NCI-H187 (cell line): ENCODE results near the gene DGAT2.
A peak's percentile ranks its signal among the peaks of the same experiment; 100 is the strongest.
"Not testable (repeated sequence)": the region's sequence is repeated elsewhere in the genome, so short reads cannot be mapped to it uniquely, and the experiment has no call there.

ENCODE experiments used
- DNase-seq, 2 experiments: peaks; one replicate each; lab custom pipeline; 2025; lab: John Stamatoyannopoulos, UW

DGAT2 gene

DNA sequence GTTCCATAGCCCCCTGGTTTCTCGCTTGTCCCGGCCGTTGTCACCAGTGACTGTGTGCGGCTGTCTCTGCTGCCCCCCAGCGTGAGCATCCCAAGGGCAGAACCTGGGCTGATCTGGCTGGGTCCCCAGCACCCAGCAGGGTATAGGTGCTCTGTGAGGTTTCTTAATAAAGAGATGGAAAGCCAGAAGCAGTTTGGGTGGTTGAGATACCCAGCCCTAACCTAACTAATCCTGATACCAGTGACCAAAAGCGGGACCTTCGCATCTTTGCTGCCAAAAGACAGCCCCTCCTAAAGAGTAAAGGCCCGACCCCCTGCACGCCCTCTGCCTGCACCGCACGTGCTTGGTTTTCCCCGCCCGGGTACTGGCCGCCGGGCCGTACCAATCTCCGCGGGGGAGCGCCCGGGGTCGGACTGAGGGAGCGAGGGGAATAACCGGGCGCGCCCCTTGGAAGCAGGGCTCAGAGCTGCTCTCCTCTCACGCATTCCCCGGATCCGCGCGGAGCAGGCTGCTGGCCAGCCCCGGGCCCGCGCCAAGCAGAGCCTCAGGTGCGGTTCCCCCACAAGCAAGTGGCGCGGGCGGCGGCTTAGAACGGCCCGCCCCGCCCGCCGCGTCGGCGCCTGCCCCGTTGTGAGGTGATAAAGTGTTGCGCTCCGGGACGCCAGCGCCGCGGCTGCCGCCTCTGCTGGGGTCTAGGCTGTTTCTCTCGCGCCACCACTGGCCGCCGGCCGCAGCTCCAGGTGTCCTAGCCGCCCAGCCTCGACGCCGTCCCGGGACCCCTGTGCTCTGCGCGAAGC is at the start of gene DGAT2:
Gene DGAT2, plus strand, starts transcription at position 667 of the 797 bp plus-strand sequence. CDS start 214 bp downstream, outside the sequence.
- peak; percentile 67 to 77 for DNase-seq

GRCh38 chr11:75719340-75720239 is 49.0 kb upstream of the DGAT2 start:
- DNase-seq = no peak

GRCh38 chr11:75720639-75721038 is 47.9 kb upstream of the DGAT2 start:
- DNase-seq = no peak

- no peak for DNase-seq
Observed at GRCh38 chr11:75721852-75722668, 46.5 kb upstream of the DGAT2 start.

GRCh38 chr11:75722669-75723042 is 45.9 kb upstream of the DGAT2 start:
- no peak for DNase-seq

- DNase-seq = no peak
Observed at GRCh38 chr11:75725547-75726320, 42.8 kb upstream of the DGAT2 start.

DNA sequence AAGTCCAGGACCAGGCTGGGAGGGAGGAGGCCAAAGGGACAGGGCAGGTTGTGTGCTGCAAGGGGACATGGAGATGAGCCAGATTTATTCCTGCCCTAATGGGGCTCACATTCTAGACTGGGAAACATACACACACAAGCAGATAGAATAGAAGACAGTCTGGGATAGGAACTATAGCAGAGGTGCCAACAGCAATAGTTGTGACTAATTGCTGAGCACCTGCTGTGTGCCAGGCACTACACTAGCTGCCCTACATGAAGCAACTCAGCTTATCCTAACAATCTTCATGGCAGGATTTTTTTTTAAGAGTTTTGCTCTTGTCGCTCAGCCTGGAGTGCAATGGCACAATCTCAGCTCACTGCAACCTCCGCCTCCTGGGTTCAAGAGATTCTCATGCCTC is 39.6 kb upstream of the DGAT2 start:
- DNase-seq = no peak

- no peak for DNase-seq
Observed at GRCh38 chr11:75731095-75731494, 37.5 kb upstream of the DGAT2 start.

DNA sequence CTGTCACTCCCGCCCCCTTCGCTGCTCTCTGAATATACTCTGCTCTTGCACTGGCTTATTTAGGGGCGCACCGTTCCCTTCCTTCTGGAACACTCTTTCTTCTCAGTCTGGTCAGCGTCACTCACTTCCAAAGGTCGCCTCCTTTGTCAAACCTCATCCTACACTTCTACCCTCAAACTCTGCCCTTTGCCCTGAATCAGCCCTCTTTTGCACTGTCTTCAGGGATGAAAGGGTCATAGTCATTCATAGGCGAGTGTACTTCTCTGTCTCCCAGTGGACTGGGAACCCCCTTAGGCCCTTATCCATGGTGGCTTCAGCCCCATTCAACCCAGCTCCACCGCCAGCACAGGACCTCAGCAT is 35.5 kb upstream of the DGAT2 start:
- no peak for DNase-seq

DNA sequence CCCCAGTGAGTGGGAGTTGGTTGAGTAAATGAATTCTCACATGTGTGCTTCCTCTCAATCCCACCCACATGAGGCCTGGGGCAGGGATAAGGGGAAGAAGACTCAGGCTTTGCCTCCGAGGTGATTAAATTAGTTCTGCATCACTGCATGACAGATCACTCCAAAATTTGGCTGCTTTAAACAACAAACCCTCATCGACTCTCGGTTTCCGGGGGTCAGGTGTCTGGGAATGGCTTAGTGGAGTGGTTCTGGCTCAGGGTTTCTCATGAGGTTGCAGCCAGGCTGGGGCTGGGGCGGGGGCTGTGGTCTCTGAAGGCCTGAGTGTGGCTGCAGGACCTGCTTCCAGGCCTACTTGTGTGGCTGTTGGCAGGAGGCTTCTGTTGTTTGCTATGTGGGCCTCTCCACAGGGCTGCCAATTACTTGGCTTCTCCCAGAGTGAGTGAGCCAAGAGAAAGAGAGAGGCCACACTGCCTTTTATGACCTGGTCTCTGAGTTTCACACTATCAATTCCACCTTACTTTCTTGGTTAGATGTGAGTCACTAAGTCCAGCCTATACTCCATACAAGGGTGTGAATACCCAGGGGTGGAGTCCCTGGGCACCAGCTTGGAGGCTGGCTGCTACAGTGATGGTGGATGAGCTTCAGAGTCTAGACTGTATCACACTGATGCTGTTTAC is 35.0 kb upstream of the DGAT2 start:
- no peak for DNase-seq

DNA sequence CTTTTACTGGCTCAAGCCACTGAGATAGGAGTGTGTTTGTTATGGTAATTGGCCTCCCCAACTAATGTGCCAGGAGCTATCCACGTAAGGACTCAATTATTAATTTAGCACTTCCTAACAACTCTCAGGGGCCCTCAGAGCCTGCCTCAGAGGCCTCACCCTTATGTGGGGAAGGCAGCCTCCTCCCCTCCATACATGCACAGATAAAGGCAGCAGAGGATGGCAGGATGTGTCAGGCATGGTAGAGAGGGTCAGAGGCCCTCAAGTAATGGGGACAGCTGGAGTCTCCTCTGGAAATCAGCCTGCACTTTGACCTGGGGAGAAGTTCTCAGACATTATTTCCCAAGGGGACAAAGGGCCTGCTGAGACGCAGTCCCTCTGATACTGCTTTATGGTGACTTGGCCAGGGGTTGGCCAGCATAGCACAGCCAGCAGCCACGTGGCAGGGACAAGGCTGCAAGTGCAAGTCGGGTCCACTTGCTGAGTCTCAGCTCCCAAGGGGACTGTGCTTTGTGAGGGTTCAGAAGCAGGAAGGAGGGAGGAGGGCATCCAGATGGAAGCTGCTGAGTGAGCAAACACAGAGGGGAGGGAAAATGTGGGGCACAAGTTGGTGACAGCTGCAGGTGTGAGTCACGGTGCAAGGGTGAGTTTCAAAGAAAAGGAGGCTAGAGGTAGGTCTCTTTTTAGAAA is 33.9 kb upstream of the DGAT2 start:
- no peak for DNase-seq

DNA sequence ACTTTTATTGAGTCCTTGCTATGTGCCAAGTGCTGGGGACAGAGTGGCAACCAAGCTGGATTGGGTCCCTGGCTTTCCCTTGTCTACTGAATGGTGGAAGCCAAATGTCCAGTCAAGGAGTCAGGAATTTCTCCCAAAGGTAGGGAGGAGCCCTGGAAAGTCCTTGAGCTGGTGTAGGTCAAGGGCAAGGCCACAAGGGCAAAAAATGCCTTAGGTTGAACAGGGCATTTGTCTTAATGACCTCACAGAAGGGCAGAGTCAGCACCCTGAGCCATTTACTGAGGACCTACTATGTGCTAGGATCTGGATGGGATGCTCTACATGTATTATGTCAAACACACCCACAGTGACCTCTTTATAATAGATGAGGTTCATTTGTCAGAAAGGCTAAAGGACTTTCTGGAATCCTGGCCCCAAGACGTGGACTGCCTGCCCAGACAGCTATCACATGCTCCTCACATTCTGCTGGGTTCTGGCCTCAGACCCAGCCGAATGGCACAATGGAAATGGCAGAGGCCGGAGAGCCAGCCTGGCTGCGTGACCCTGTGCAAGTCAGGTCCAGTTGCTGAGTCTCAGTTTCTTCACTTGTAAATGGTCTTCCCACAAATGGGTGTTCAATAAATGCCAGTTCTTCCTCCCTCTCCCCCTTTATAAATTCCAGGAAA is 33.3 kb upstream of the DGAT2 start:
- no peak for DNase-seq

DNA sequence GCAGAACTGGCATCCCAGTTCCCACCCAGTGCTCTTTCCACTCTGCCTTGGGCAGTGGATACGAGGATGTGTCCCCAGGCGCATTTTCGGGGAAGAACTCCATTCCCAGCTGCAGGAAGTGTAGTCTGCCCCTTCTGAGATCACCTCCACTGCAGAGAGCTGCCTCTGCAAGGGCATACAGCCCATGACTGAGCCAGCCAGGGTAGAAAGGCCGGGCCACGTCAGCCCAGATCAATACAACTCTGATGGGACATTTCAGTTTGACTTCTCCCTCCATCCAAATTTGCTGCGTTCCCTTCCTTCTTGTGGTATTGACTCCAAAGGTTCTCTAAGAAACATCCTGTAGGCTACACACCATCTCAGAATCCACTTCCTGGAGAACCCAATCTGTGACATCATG is 31.3 kb upstream of the DGAT2 start:
- DNase-seq = no peak

GRCh38 chr11:75740681-75741080 is 27.9 kb upstream of the DGAT2 start:
- DNase-seq = no peak

GRCh38 chr11:75743159-75743558 is 25.4 kb upstream of the DGAT2 start:
- not testable (repeated sequence) for DNase-seq

- no peak for DNase-seq
Observed at GRCh38 chr11:75743711-75744563, 24.6 kb upstream of the DGAT2 start.

- peak in 1 of 2 experiments; percentile 16 for DNase-seq
Observed at GRCh38 chr11:75745807-75746206, 22.8 kb upstream of the DGAT2 start.

GRCh38 chr11:75748729-75749273 is 19.8 kb upstream of the DGAT2 start:
- DNase-seq = not testable (repeated sequence)
